Esophagus (tissue), 2 donors: Measurements from ENCODE around the gene USP19. TPM values are rescaled to one million over a fixed set of nuclear protein-coding genes. Genes with fewer than 3 reads are reported as not detected.

Source experiments
- H3K27ac ChIP-seq, 2 donors: one replicate each; pipeline ENCODE4 v1.5.1; 2013; ENCODE audit warnings: low read depth in 2 of 2, mild to moderate bottlenecking in 2 of 2, inconsistent platforms in 1 of 2, low read length in 1 of 2, moderate library complexity in 1 of 2
- H3K27me3 ChIP-seq, 2 donors: one replicate each; pipeline ENCODE4 v1.6.1; 2013; ENCODE audit warnings: low read length in 2 of 2, control low read depth in 1 of 2, mild to moderate bottlenecking in 1 of 2; ENCODE audit not compliant: insufficient read depth in 2 of 2, control insufficient read depth in 1 of 2
- H3K36me3 ChIP-seq, 2 donors: one replicate each; pipeline ENCODE4 v1.6.1; 2013; ENCODE audit warnings: low read length in 1 of 2; ENCODE audit not compliant: control insufficient read depth in 2 of 2, insufficient read depth in 2 of 2
- H3K4me1 ChIP-seq, 2 donors: one replicate each; pipeline ENCODE4 v1.6.1; 2013; ENCODE audit warnings: low read length in 1 of 2; ENCODE audit not compliant: control insufficient read depth in 2 of 2, insufficient read depth in 2 of 2
- H3K4me3 ChIP-seq, 2 donors: one replicate each; pipeline ENCODE4 v1.5.1; 2013; ENCODE audit warnings: low read length in 2 of 2, mild to moderate bottlenecking in 2 of 2, low read depth in 1 of 2, moderate library complexity in 1 of 2
- H3K9me3 ChIP-seq, 2 donors: one replicate each; pipeline ENCODE4 v1.6.1; 2013; ENCODE audit warnings: mild to moderate bottlenecking in 2 of 2, low read depth in 1 of 2, low read length in 1 of 2, moderate library complexity in 1 of 2; ENCODE audit not compliant: control insufficient read depth in 2 of 2, insufficient read depth in 1 of 2
- WGBS, 2 donors: extraction: QIAGEN DNeasy Blood & Tissue Kit; methylation state at CpG; one replicate each; pipeline ENCODE4 v1.1.7; 2013; 5-methylcytosine and 5-hydroxymethylcytosine counted together
- polyA plus RNA-seq, 2 donors: library from polyadenylated mRNA; stranded (reverse); fragments of 200-250 nt; gene quantifications; one replicate each; pipeline ENCODE4 v1.2.3, GENCODE V29; 2013
- donor health status: healthy with polysubstance abuse.
- donor health status: Bipolar disorder and iron deficiency.

USP19 gene
- polyA plus RNA-seq, 2 donors = 17.9 to 19.4 TPM

GRCh38 chr3:49135499-49135898 lies 14.9 kb upstream of the USP19 start:
- Histone ChIP-seq H3K4me3 (no peak overlapping the region), H3K9me3 (no peaks in the 10 kb centered on the region), H3K27me3 (no peaks in the 10 kb centered on the region), H3K4me1 (peaks cover 10 to 20% of the 10 kb centered on the region in 2 donors), H3K27ac (no peak overlapping the region), H3K36me3 (peaks cover 0 to 6% of the 10 kb centered on the region in 2 donors)
- 75 to 81% methylated on average over 4 of the region's 4 CpGs for WGBS, 2 donors

- Histone ChIP-seq H3K4me3 (no peak overlapping the region), H3K27me3 (no peaks in the 10 kb centered on the region), H3K4me1 (peaks cover 13 to 18% of the 10 kb centered on the region in 2 donors)
Observed at GRCh38 chr3:49134471-49135265, 14.0 kb upstream of the USP19 start.

GRCh38 chr3:49133226-49133951 lies 12.8 kb upstream of the USP19 start:
- no peaks in the 10 kb centered on the region for H3K9me3 ChIP-seq
- H3K4me3 ChIP-seq = peak overlapping the region; percentile 47 to 64
- H3K4me1 ChIP-seq = peaks cover 13 to 18% of the 10 kb centered on the region in 2 donors
- peaks cover 4 to 23% of the 10 kb centered on the region in 2 donors for H3K36me3 ChIP-seq
- 6 to 7% methylated on average over 28 to 30 of the region's 30 CpGs for WGBS, 2 donors
- peak overlapping the region; percentile 85 to 87 for H3K27ac ChIP-seq
- H3K27me3 ChIP-seq = no peaks in the 10 kb centered on the region

More at GRCh38 chr3:49134471-49135265, 14.0 kb upstream of the USP19 start:
- WGBS, 2 donors = 52 to 68% methylated on average over 3 of the region's 3 CpGs
- Histone ChIP-seq H3K9me3 (no peaks in the 10 kb centered on the region), H3K36me3 (peaks cover 2 to 12% of the 10 kb centered on the region in 2 donors), H3K27ac (peak overlapping the region in 1 of 2 donors; percentile 56)

- H3K9me3 ChIP-seq = no peaks in the 10 kb centered on the region
- peaks cover 4 to 28% of the 10 kb centered on the region in 2 donors for H3K36me3 ChIP-seq
- H3K27me3 ChIP-seq = no peaks in the 10 kb centered on the region
- H3K27ac ChIP-seq = peak within 1 kb of the TSS; percentile 85 to 87
- 11 to 15% methylated on average over 27 to 28 of the region's 28 CpGs for WGBS, 2 donors
- H3K4me1 ChIP-seq = peaks cover 13 to 18% of the 10 kb centered on the region in 2 donors
- H3K4me3 ChIP-seq = peak within 1 kb of the TSS; percentile 47 to 64
Observed at GRCh38 chr3:49132437-49133225, 12.0 kb upstream of the USP19 start, which contains the start of gene LAMB2. TSS of gene LAMB2 (minus strand) at chr3:49133050. CDS start at chr3:49132867, 183 bp downstream.

- H3K9me3 ChIP-seq = no peaks in the 10 kb centered on the region
- H3K36me3 ChIP-seq = peaks cover 4 to 28% of the 10 kb centered on the region in 2 donors
- H3K27ac ChIP-seq = peak overlapping the region; percentile 85 to 87
- 37% methylated on average over 9 of the region's 9 CpGs for WGBS, 2 donors
- H3K4me3 ChIP-seq = peak overlapping the region; percentile 47 to 64
- no peaks in the 10 kb centered on the region for H3K27me3 ChIP-seq
- H3K4me1 ChIP-seq = peaks cover 13 to 18% of the 10 kb centered on the region in 2 donors
Observed at GRCh38 chr3:49132073-49132436, 11.4 kb upstream of the USP19 start.

- Histone ChIP-seq H3K9me3 (no peaks in the 10 kb centered on the region), H3K27ac (peak overlapping the region; percentile 85 to 87), H3K4me1 (peaks cover 13 to 18% of the 10 kb centered on the region in 2 donors), H3K4me3 (peak overlapping the region; percentile 47 to 64), H3K36me3 (peaks cover 4 to 28% of the 10 kb centered on the region in 2 donors), H3K27me3 (no peaks in the 10 kb centered on the region)
- WGBS, 2 donors = 90 to 91% methylated on average over 6 of the region's 6 CpGs
Observed at GRCh38 chr3:49131576-49131975, 11.0 kb upstream of the USP19 start.

- Histone ChIP-seq H3K27ac (peak overlapping the region in 1 of 2 donors; percentile 7), H3K4me3 (no peak overlapping the region), H3K4me1 (peaks cover 13 to 18% of the 10 kb centered on the region in 2 donors), H3K27me3 (no peaks in the 10 kb centered on the region), H3K9me3 (no peaks in the 10 kb centered on the region), H3K36me3 (peaks cover 9 to 34% of the 10 kb centered on the region in 2 donors)
- WGBS, 2 donors = 69 to 71% methylated on average over 12 of the region's 12 CpGs
Observed at GRCh38 chr3:49131040-49131439, 10.4 kb upstream of the USP19 start.

- no peak overlapping the region for H3K4me3 ChIP-seq
- H3K9me3 ChIP-seq = no peaks in the 10 kb centered on the region
- peaks cover 20 to 67% of the 10 kb centered on the region in 2 donors for H3K36me3 ChIP-seq
- peaks cover under 1 to 7% of the 10 kb centered on the region in 2 donors for H3K4me1 ChIP-seq
- H3K27ac ChIP-seq = no peak overlapping the region
- WGBS, 2 donors = 71 to 73% methylated on average over 14 of the region's 14 CpGs
- H3K27me3 ChIP-seq = no peaks in the 10 kb centered on the region
Observed at GRCh38 chr3:49124991-49125670, 4.5 kb upstream of the USP19 start.
